HepG2 (cell line): ENCODE results near the gene TMEM61. TPM values are rescaled to one million over a fixed set of nuclear protein-coding genes. Genes with fewer than 3 reads are reported as not detected.
A peak's percentile ranks its signal among the peaks of the same experiment; 100 is the strongest.

Experiments
- ATAC-seq: fragments of 200-7000 bp; cut with Tn5 transposase; 3 replicates; pipeline ENCODE4 v1.9.1; 2020; ENCODE audit warnings: mild to moderate bottlenecking, moderate library complexity
- BruUV-seq: library from RNA; stranded (reverse); fragments of 400-500 nt; replicated peaks from 2 replicates; lab custom pipeline; 2021; lab: Mats Ljungman, UMichigan
- CTCF ChIA-PET: fragments of 300-600 bp; formaldehyde crosslinking; extraction: SDS; loops from one replicate; lab custom pipeline; 2021; ENCODE audit warnings: low total read pairs, inconsistent platforms, low intra/inter-chr PET ratio; lab: Yijun Ruan, JAX
- POLR2A ChIA-PET: fragments of 350-600 bp; sonication (Branson Sonifier 250); formaldehyde crosslinking; loops from one replicate; lab custom pipeline; 2020; ENCODE audit warnings: antibody characterized with exemption, inconsistent platforms; lab: Yijun Ruan, JAX
- DNase-seq: peaks from one replicate; pipeline ENCODE4 v3.0.0-alpha.2; 2015; ENCODE audit warnings: low spot score
- FAIRE-seq: peaks from 3 replicates; lab custom pipeline; 2011; peaks lifted over from hg19 to GRCh38; lab: Jason Lieb, UNC
- H2AFZ ChIP-seq: one replicate; pipeline ENCODE4 v1.6.1; 2011; ENCODE audit warnings: low read length, inconsistent platforms
- H3K27ac ChIP-seq: fragments of 300-600 bp; 3 replicates; pipeline ENCODE4 v1.8.0; 2011; ENCODE audit warnings: mixed run types, mild to moderate bottlenecking, mixed read lengths, low read length, inconsistent platforms; ENCODE audit not compliant: insufficient read depth; ENCODE audit errors: extremely low read length
- H3K27me3 ChIP-seq, 2 experiments: fragments of 200-600 bp in 1 of 2; 2 replicates in 1 of 2; 3 replicates in 1 of 2; pipeline versions ENCODE4 v1.6.0 to v1.8.0; 2011; ENCODE audit warnings: low read length in 2 of 2, mild to moderate bottlenecking in 2 of 2, moderate library complexity in 2 of 2, inconsistent platforms in 1 of 2; ENCODE audit not compliant: insufficient read depth in 2 of 2, control insufficient read depth in 1 of 2
- H3K36me3 ChIP-seq, 2 experiments: fragments of 200-600 bp in 1 of 2; replicated peaks in 1 of 2; 2 replicates in 1 of 2; 3 replicates in 1 of 2; pipeline versions ENCODE4 v1.5.1 to v1.8.0; 2011; ENCODE audit warnings: low read length in 2 of 2, inconsistent platforms in 1 of 2; ENCODE audit not compliant: insufficient read depth in 2 of 2, control insufficient read depth in 1 of 2
- H3K4me1 ChIP-seq: 2 replicates; pipeline ENCODE4 v1.5.1; 2012; ENCODE audit warnings: low read length, inconsistent platforms; ENCODE audit not compliant: insufficient read depth
- H3K4me2 ChIP-seq: 2 replicates; pipeline ENCODE4 v1.6.0; 2011; ENCODE audit warnings: low read depth, low read length, inconsistent platforms
- H3K4me3 ChIP-seq, 3 experiments: fragments of 200-600 bp in 1 of 3; sonication (generic), shearing (Covaris generic) in 1 of 3; replicated peaks in 1 of 3; 2 replicates each; pipeline ENCODE4 v1.5.1; 2011 to 2016; ENCODE audit warnings: low read length in 3 of 3, inconsistent platforms in 2 of 3, low read depth in 2 of 3, mild to moderate bottlenecking in 2 of 3, control low read depth in 1 of 3, mixed read lengths in 1 of 3; ENCODE audit not compliant: insufficient read depth in 1 of 3
- H3K79me2 ChIP-seq: one replicate; pipeline ENCODE4 v1.6.1; 2011; ENCODE audit warnings: low read length, inconsistent platforms; ENCODE audit not compliant: insufficient read depth
- H3K9ac ChIP-seq: 2 replicates; pipeline ENCODE4 v1.6.0; 2011; ENCODE audit warnings: mild to moderate bottlenecking, low read depth, low read length, inconsistent platforms; ENCODE audit not compliant: insufficient read depth
- H3K9me3 ChIP-seq: 2 replicates; pipeline ENCODE4 v1.5.1; 2012; ENCODE audit warnings: mild to moderate bottlenecking, low read length
- H4K20me1 ChIP-seq: 2 replicates; pipeline ENCODE4 v1.6.0; 2011; ENCODE audit warnings: inconsistent platforms, mild to moderate bottlenecking, low read length, moderate library complexity; ENCODE audit not compliant: insufficient read depth
- BRD4 ChIP-seq: sonication (generic); formaldehyde crosslinking; IDR thresholded peaks from 2 replicates; pipeline ENCODE4 v1.4.0; 2020; ENCODE audit warnings: missing genetic modification reagents
- EED ChIP-seq: sonication (generic); formaldehyde crosslinking; IDR thresholded peaks from 2 replicates; pipeline ENCODE4 v1.5.0; 2020; ENCODE audit warnings: mild to moderate bottlenecking, missing genetic modification reagents
- FOSL2 ChIP-seq: sonication (generic); formaldehyde crosslinking; IDR thresholded peaks from 2 replicates; pipeline ENCODE4 v1.4.0; 2020; ENCODE audit warnings: missing genetic modification reagents
- HIC2 ChIP-seq: sonication (generic); formaldehyde crosslinking; IDR thresholded peaks from 2 replicates; pipeline ENCODE4 v1.9.0; 2022; ENCODE audit warnings: low read depth, missing genetic modification reagents
- ISL2 ChIP-seq: sonication (generic); formaldehyde crosslinking; IDR thresholded peaks from 2 replicates; pipeline ENCODE4 v1.5.0; 2020; ENCODE audit warnings: missing genetic modification reagents
- MBD4 ChIP-seq: IDR thresholded peaks from 2 replicates; pipeline ENCODE4 v1.6.1; 2012; ENCODE audit warnings: low read length, inconsistent platforms, borderline replicate concordance
- MNT ChIP-seq: fragments of 450-650 bp; IDR thresholded peaks from 2 replicates; pipeline ENCODE4 v1.6.1; 2016
- NR2F1 ChIP-seq, 2 experiments: fragments of 450-650 bp in 1 of 2; formaldehyde crosslinking in 1 of 2; IDR thresholded peaks; 2 replicates each; pipeline versions ENCODE4 v1.5.0 to v1.6.1; 2016 to 2020; ENCODE audit warnings: mild to moderate bottlenecking in 1 of 2, missing compliant biosample characterization in 1 of 2, missing genetic modification reagents in 1 of 2, moderate library complexity in 1 of 2
- REST ChIP-seq, 2 experiments: IDR thresholded peaks; 2 replicates each; pipeline ENCODE4 v1.6.1; 2011 to 2012; ENCODE audit warnings: low read length in 2 of 2, borderline replicate concordance in 1 of 2, low read depth in 1 of 2, mild to moderate bottlenecking in 1 of 2, moderate library complexity in 1 of 2
- SAP130 ChIP-seq: IDR thresholded peaks from 2 replicates; pipeline ENCODE4 v1.6.1; 2016; ENCODE audit warnings: low read depth
- SETDB1 ChIP-seq: sonication (generic); formaldehyde crosslinking; IDR thresholded peaks from 2 replicates; pipeline ENCODE4 v1.5.1; 2020; ENCODE audit warnings: missing genetic modification reagents, mild to moderate bottlenecking, borderline replicate concordance
- SMARCE1 ChIP-seq: fragments of 450-650 bp; IDR thresholded peaks from 2 replicates; pipeline ENCODE4 v1.6.1; 2017; ENCODE audit warnings: borderline replicate concordance
- ZBTB7B ChIP-seq: sonication (generic); formaldehyde crosslinking; IDR thresholded peaks from 2 replicates; pipeline ENCODE4 v1.4.0; 2020; ENCODE audit warnings: missing genetic modification reagents
- ZNF746 ChIP-seq: sonication (generic); formaldehyde crosslinking; IDR thresholded peaks from 2 replicates; pipeline ENCODE4 v1.8.0; 2022; ENCODE audit warnings: mild to moderate bottlenecking, missing genetic modification reagents
- WGBS: methylation state at CpG from one replicate; pipeline ENCODE4 v1.1.6; 2017; ENCODE audit warnings: low lambda C conversion rate; 5-methylcytosine and 5-hydroxymethylcytosine counted together
- in situ Hi-C: cut with HindIII; loops from 2 replicates; pipeline ENCODE4 v1.10.0; 2017; ENCODE audit warnings: low pct_unique_long_range_greater_than_20kb; ENCODE audit not compliant: extremely low pct_ligation_motif_present
- intact Hi-C: fragments of 100-400 bp; cut with micrococcal nuclease; formaldehyde crosslinking; loops from one replicate; pipeline ENCODE4 v1.10.0; 2022; ENCODE audit not compliant: unreplicated experiment
- polyA plus RNA-seq, 8 experiments: library from polyadenylated mRNA; depleted of rRNA in 3 of 8; stranded (reverse) in 7 of 8; unstranded in 1 of 8; fragments of >200 nt; fragmentation: Illumina TruSeq in 4 of 8; extraction: Trizol in 4 of 8; gene quantifications; 2 replicates each; pipeline versions ENCODE4 v1.2.1 to v1.2.3, GENCODE V29; 2011 to 2016; ENCODE audit warnings: low read depth in 4 of 8, missing spikeins in 1 of 8, mixed read lengths in 1 of 8; ENCODE audit not compliant: insufficient read depth in 1 of 8
- total RNA-seq, 5 experiments: library from RNA; depleted of rRNA; stranded (reverse); fragments of >200 nt; fragmentation: Illumina TruSeq; extraction: Trizol; gene quantifications; 2 replicates each; pipeline ENCODE4 v1.2.3, GENCODE V29; 2016; ENCODE audit warnings: low read depth in 1 of 5
- TF ChIP-seq, protein P1 (sequence below): sonication (generic); formaldehyde crosslinking; IDR thresholded peaks from 2 replicates; pipeline ENCODE4 v1.4.0; 2020; ENCODE audit warnings: low read depth, mild to moderate bottlenecking, missing genetic modification reagents

The TMEM61 gene
- total and polyA plus RNA-seq, 2 of the 13 experiments (the other 11 are each of a cell fraction or from before 2014, with no cell fraction given): not detected

DNA sequence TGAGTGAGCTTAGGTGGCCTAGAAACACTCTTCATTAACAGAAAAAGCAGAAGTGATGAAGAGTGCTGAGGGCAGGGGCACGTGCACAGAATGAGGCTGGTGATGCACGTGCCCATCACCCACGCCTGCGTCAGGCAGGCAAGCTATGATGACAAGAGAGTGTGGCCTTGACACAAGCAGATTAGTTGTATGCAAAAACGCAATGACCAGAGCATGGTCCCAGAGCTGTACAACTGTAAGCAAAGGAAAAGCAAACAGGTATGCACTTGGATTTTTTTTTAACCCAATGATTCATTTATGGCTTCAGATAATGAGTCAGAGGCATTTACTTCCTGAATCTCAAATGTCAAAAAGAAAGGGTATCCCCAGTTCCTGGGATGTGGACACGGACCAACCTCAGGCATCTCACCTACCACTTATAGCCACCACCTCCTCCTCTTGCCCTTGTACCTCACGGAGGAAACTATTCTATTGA is 9.1 kb upstream of the TMEM61 start (continued):
- no peak for TF ChIP-seq HIC2 (CRISPR knock-in tag)
- TF ChIP-seq SMARCE1: no peak
- TF ChIP-seq ZNF746 (CRISPR knock-in tag): no peak
- TF ChIP-seq EED (CRISPR knock-in tag): no peak
- peak; percentile 49 for TF ChIP-seq FOSL2 (CRISPR knock-in tag)
- TF ChIP-seq ISL2: no peak
- TF ChIP-seq BRD4 (CRISPR knock-in tag): no peak
- no peak for TF ChIP-seq ZBTB7B
- peak; percentile 28; the same call in 1 of the 2 replicates for TF ChIP-seq MNT
- TF ChIP-seq, all 625 proteins: peak for 4

- Histone ChIP-seq H3K79me2 (no peaks in the 10 kb centered on the region), H3K36me3 (no peaks in the 10 kb centered on the region), H2AFZ (no peak overlapping the region), H3K4me2 (no peak overlapping the region), H3K4me3 (no peak overlapping the region), H4K20me1 (no peaks in the 10 kb centered on the region), H3K9me3 (no peaks in the 10 kb centered on the region), H3K9ac (no peak overlapping the region), H3K27ac (no peak overlapping the region), H3K27me3 (peaks cover 0 to 15% of the 10 kb centered on the region in 2 experiments; a peak in 1 of 5 replicates), H3K4me1 (no peaks in the 10 kb centered on the region)
- WGBS: 9% methylated on average over 4 of the region's 4 CpGs
- ATAC-seq (no peak), FAIRE-seq (no peak), DNase-seq (no peak)
- POLR2A ChIA-PET: no interaction called here
- no TSS peak for BruUV-seq
- CTCF ChIA-PET: interaction anchor here (1.4 kb wide), 1 partner anchor 24 kb away, joined by 5 read pairs; no protein-coding TSS in a partner anchor
- intact Hi-C loops: no loop called here
- in situ Hi-C loops: no loop called here
- TF ChIP-seq REST (IDR thresholded peaks at IDR 0.05; ENCODE audit: borderline replicate concordance in 1 of 2, low read depth in 1 of 2, low read length in 2 of 2) (no peak), SAP130 (CRISPR knock-in tag) (no peak), MBD4 (no peak), NR2F1 (CRISPR knock-in tag; IDR thresholded peaks at IDR 0.05) (no peak), SETDB1 (CRISPR knock-in tag) (no peak)
- TF ChIP-seq, protein P1, sequence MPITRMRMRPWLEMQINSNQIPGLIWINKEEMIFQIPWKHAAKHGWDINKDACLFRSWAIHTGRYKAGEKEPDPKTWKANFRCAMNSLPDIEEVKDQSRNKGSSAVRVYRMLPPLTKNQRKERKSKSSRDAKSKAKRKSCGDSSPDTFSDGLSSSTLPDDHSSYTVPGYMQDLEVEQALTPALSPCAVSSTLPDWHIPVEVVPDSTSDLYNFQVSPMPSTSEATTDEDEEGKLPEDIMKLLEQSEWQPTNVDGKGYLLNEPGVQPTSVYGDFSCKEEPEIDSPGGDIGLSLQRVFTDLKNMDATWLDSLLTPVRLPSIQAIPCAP (CRISPR knock-in tag): no peak
Observed at GRCh38 chr1:54972436-54972835, 8.0 kb upstream of the TMEM61 start.
